NCI-H2029 (cell line): ENCODE measurements around the gene BMX.

Experiments used
- DNase-seq: peaks from one replicate; lab custom pipeline; 2025; lab: John Stamatoyannopoulos, UW

Gene BMX

GRCh38 chrX:15507005-15507404 lies 6.4 kb downstream of the BMX start:
- no peak for DNase-seq

- no peak for DNase-seq
Measured at GRCh38 chrX:15509845-15510244, 9.2 kb downstream of the BMX start.

- no peak for DNase-seq
Measured at GRCh38 chrX:15511563-15511962, 11.0 kb downstream of the BMX start.

GRCh38 chrX:15512401-15512965 lies 11.9 kb downstream of the BMX start:
- no peak for DNase-seq

GRCh38 chrX:15514279-15514678 lies 13.7 kb downstream of the BMX start:
- DNase-seq: no peak

GRCh38 chrX:15515931-15516330 lies 15.3 kb downstream of the BMX start:
- DNase-seq: no peak

GRCh38 chrX:15522464-15522863 lies 21.9 kb downstream of the BMX start:
- DNase-seq: no peak

GRCh38 chrX:15523088-15523487 lies 22.5 kb downstream of the BMX start:
- DNase-seq: no peak

- no peak for DNase-seq
Measured at GRCh38 chrX:15524417-15524816, 23.8 kb downstream of the BMX start.

GRCh38 chrX:15525664-15526416 lies 25.2 kb downstream of the BMX start:
- peak; percentile 9 for DNase-seq

- no peak for DNase-seq
Measured at GRCh38 chrX:15529165-15529564, 28.6 kb downstream of the BMX start.

GRCh38 chrX:15530318-15530717 lies 29.7 kb downstream of the BMX start:
- DNase-seq: no peak

- no peak for DNase-seq
Measured at GRCh38 chrX:15546745-15547144, 46.1 kb downstream of the BMX start.

GRCh38 chrX:15547356-15547755 lies 46.7 kb downstream of the BMX start:
- no peak for DNase-seq

GRCh38 chrX:15549189-15550012 lies 48.8 kb downstream of the BMX start:
- DNase-seq: no peak

- DNase-seq: no peak
Measured at GRCh38 chrX:15559227-15559626, 58.6 kb downstream of the BMX start.

GRCh38 chrX:15560924-15561323 lies 60.3 kb downstream of the BMX start:
- no peak for DNase-seq

GRCh38 chrX:15563056-15563455 lies 62.4 kb downstream of the BMX start:
- DNase-seq: no peak

GRCh38 chrX:15564981-15565579 lies 64.5 kb downstream of the BMX start:
- DNase-seq: peak; percentile 32

GRCh38 chrX:15566244-15566643 lies 65.6 kb downstream of the BMX start:
- no peak for DNase-seq

- no peak for DNase-seq
Measured at GRCh38 chrX:15567267-15567666, 66.7 kb downstream of the BMX start.

GRCh38 chrX:15567886-15568616 lies 67.4 kb downstream of the BMX start:
- DNase-seq: no peak
